ENCODE data around the gene ZNF223.

GRCh38 chr19:44051650-44052402, at the start of gene ZNF223:
- no peak for TF ChIP-seq CTCF (conservative IDR thresholded peaks at IDR 0.05; ENCODE audit: low read length)
- no peak for TF ChIP-seq EZH2phosphoT487 (IDR thresholded peaks at IDR 0.05; ENCODE audit: borderline replicate concordance)

All from Loucy (cell line).